K562 (cell line): ENCODE measurements around the gene B3GLCT. TPM values are rescaled to one million over a fixed set of nuclear protein-coding genes. Genes with fewer than 3 reads are reported as not detected.

Experiments used
- CTBP1 ChIP-seq: fragments of 450-650 bp; IDR thresholded peaks from 2 replicates; pipeline ENCODE4 v1.6.1; 2016; ENCODE audit warnings: borderline replicate concordance
- EZH2 ChIP-seq: IDR thresholded peaks from 2 replicates; pipeline ENCODE4 v1.6.1; 2012; ENCODE audit warnings: low read depth, mild to moderate bottlenecking, inconsistent platforms, low read length, borderline replicate concordance
- GATA2 ChIP-seq: sonication (generic); formaldehyde crosslinking; IDR thresholded peaks from 2 replicates; pipeline ENCODE4 v1.4.0; 2020; ENCODE audit warnings: mild to moderate bottlenecking, missing genetic modification reagents
- LEF1 ChIP-seq: fragments of 450-650 bp; IDR thresholded peaks from 2 replicates; pipeline ENCODE4 v1.6.1; 2016; ENCODE audit warnings: mild to moderate bottlenecking
- PCBP1 ChIP-seq: fragments of 200-400 bp; formaldehyde crosslinking; IDR thresholded peaks from 2 replicates; pipeline ENCODE4 v1.6.1; 2018; ENCODE audit warnings: mild to moderate bottlenecking, low read depth, low read length; ENCODE audit not compliant: poor library complexity, severe bottlenecking
- RBM22 ChIP-seq: fragments of 200-400 bp; formaldehyde crosslinking; IDR thresholded peaks from 2 replicates; pipeline ENCODE4 v1.6.1; 2018; ENCODE audit warnings: low read length, low read depth; ENCODE audit not compliant: poor library complexity, severe bottlenecking
- RREB1 ChIP-seq: fragments of 250-450 bp; sonication (Bioruptor Pico); IDR thresholded peaks from 2 replicates; pipeline ENCODE4 v1.4.0; 2020
- STAT6 ChIP-seq: sonication (generic); formaldehyde crosslinking; IDR thresholded peaks from 2 replicates; pipeline ENCODE4 v1.8.1; 2023; ENCODE audit warnings: mild to moderate bottlenecking, missing genetic modification reagents
- TCF3 ChIP-seq: sonication (generic); formaldehyde crosslinking; IDR thresholded peaks from 2 replicates; pipeline ENCODE4 v1.4.0; 2020; ENCODE audit warnings: mild to moderate bottlenecking, missing genetic modification reagents
- ZBTB17 ChIP-seq: fragments of 450-650 bp; formaldehyde crosslinking; IDR thresholded peaks from 2 replicates; pipeline ENCODE4 v1.4.0; 2020; ENCODE audit warnings: mild to moderate bottlenecking
- ZNF511 ChIP-seq: sonication (generic); formaldehyde crosslinking; IDR thresholded peaks from 2 replicates; pipeline ENCODE4 v1.8.0; 2022; ENCODE audit warnings: mild to moderate bottlenecking, missing genetic modification reagents
- ZNF695 ChIP-seq: fragments of 450-650 bp; formaldehyde crosslinking; IDR thresholded peaks from 2 replicates; pipeline ENCODE4 v1.4.0; 2020; ENCODE audit warnings: mild to moderate bottlenecking, moderate library complexity
- polyA plus RNA-seq, 8 experiments: library from polyadenylated mRNA; depleted of rRNA in 4 of 8; stranded (reverse) in 5 of 8; unstranded in 3 of 8; fragments of >200 nt; fragmentation: Nextera tagmentation in 2 of 8; fragmentation: Illumina TruSeq in 1 of 8; extraction: Ambion mirVana in 2 of 8; extraction: Trizol in 1 of 8; gene quantifications; 2 replicates each; pipeline versions ENCODE4 v1.2.1 to v1.2.3, GENCODE V29; 2011 to 2014; ENCODE audit warnings: inconsistent platforms in 1 of 8, missing spikeins in 1 of 8
- total RNA-seq, 7 experiments: library from RNA; depleted of rRNA in 6 of 7; stranded (reverse); fragments of >200 nt in 6 of 7; fragmentation: Illumina TruSeq in 2 of 7; extraction: Trizol in 2 of 7; gene quantifications; 2 replicates each; pipeline versions ENCODE4 v1.2.1 to v1.2.3, GENCODE V29; 2011 to 2021; ENCODE audit warnings: low replicate concordance in 1 of 7
- TF ChIP-seq, protein P1 (sequence below): IDR thresholded peaks from 2 replicates; pipeline ENCODE4 v1.6.1; 2011; ENCODE audit not compliant: insufficient read length; ENCODE audit errors: extremely low read depth

B3GLCT gene
- total and polyA plus RNA-seq, 9 of the 15 experiments (the other 6 are each of a cell fraction or from before 2014, with no cell fraction given): 1.1 to 5.1 (median 2.9) TPM

- no peak for TF ChIP-seq ZNF511 (CRISPR knock-in tag)
- TF ChIP-seq STAT6 (CRISPR knock-in tag): no peak
- no peak for TF ChIP-seq TCF3 (CRISPR knock-in tag)
- no peak for TF ChIP-seq RBM22
- no peak for TF ChIP-seq RREB1 (CRISPR knock-in tag)
- TF ChIP-seq, protein P1, sequence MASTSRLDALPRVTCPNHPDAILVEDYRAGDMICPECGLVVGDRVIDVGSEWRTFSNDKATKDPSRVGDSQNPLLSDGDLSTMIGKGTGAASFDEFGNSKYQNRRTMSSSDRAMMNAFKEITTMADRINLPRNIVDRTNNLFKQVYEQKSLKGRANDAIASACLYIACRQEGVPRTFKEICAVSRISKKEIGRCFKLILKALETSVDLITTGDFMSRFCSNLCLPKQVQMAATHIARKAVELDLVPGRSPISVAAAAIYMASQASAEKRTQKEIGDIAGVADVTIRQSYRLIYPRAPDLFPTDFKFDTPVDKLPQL: no peak
- no peak for TF ChIP-seq ZBTB17 (CRISPR knock-in tag)
- no peak for TF ChIP-seq GATA2 (CRISPR knock-in tag)
- TF ChIP-seq ZNF695: no peak
- TF ChIP-seq LEF1: no peak
- TF ChIP-seq EZH2: no peak
- no peak for TF ChIP-seq CTBP1
- TF ChIP-seq PCBP1: no peak
Observed at GRCh38 chr13:31154939-31155338, 44.8 kb upstream of the B3GLCT start (continued).
